H1 (cell line): ENCODE measurements around the gene FSCN2. TPM values are rescaled to one million over a fixed set of nuclear protein-coding genes. Genes with fewer than 3 reads are reported as not detected.

Experiments
- CHD2 ChIP-seq: IDR thresholded peaks from 2 replicates; pipeline ENCODE4 v1.6.1; 2012; ENCODE audit warnings: low read length, improper control_type of control experiment
- E2F6 ChIP-seq: IDR thresholded peaks from 2 replicates; pipeline ENCODE4 v1.6.1; 2012; ENCODE audit warnings: inconsistent platforms
- EGR1 ChIP-seq: IDR thresholded peaks from 2 replicates; pipeline ENCODE4 v1.6.1; 2011; ENCODE audit warnings: low read depth, low read length, borderline replicate concordance
- GABPA ChIP-seq: IDR thresholded peaks from 2 replicates; pipeline ENCODE4 v1.6.1; 2011; ENCODE audit warnings: mild to moderate bottlenecking, low read length, moderate library complexity, borderline replicate concordance; ENCODE audit not compliant: insufficient read depth
- RBBP5 ChIP-seq: IDR thresholded peaks from 2 replicates; pipeline ENCODE4 v1.7.1; 2012; ENCODE audit warnings: low read depth, mild to moderate bottlenecking, inconsistent platforms, low read length, moderate library complexity, borderline replicate concordance
- SP2 ChIP-seq: IDR thresholded peaks from 2 replicates; pipeline ENCODE4 v1.6.1; 2012; ENCODE audit warnings: mild to moderate bottlenecking, low read length, inconsistent platforms
- polyA plus RNA-seq, 7 experiments: library from polyadenylated mRNA; depleted of rRNA in 3 of 7; stranded (reverse) in 5 of 7; unstranded in 2 of 7; fragments of >200 nt in 5 of 7; fragments of 200-250 nt in 2 of 7; gene quantifications; 1 replicate in 5 of 7; 2 replicates in 1 of 7; 4 replicates in 1 of 7; pipeline versions ENCODE4 v1.2.1 to v1.2.3, GENCODE V29; 2011 to 2013; ENCODE audit warnings: missing spikeins in 2 of 7, mixed read lengths in 2 of 7
- total RNA-seq: library from RNA; stranded (reverse); fragmentation: NEBNext Ultra II Directional; extraction: Animal tissue kit (Norgen Biotek cat#: 25700); gene quantifications from 2 replicates; pipeline ENCODE4 v1.2.1, GENCODE V29; 2021
- TF ChIP-seq, protein P1 (sequence below): IDR thresholded peaks from 2 replicates; pipeline ENCODE4 v1.6.1; 2011; ENCODE audit warnings: low read length, improper control_type of control experiment

The FSCN2 gene
- total and polyA plus RNA-seq, 2 of the 8 experiments (the other 6 are each of a cell fraction or from before 2014, with no cell fraction given) = 0.18 to 0.30 TPM

- TF ChIP-seq E2F6 = peak; percentile 76
- TF ChIP-seq RBBP5 = 0 out of 2 replicates have a peak, but pooled peaks have one; percentile 13
- peak; percentile 11; the same call in 1 of the 2 replicates for TF ChIP-seq SP2
- peak; percentile 70 for TF ChIP-seq CHD2
- peak; percentile 12; the same call in 1 of the 2 replicates for TF ChIP-seq EGR1
- TF ChIP-seq, protein P1, sequence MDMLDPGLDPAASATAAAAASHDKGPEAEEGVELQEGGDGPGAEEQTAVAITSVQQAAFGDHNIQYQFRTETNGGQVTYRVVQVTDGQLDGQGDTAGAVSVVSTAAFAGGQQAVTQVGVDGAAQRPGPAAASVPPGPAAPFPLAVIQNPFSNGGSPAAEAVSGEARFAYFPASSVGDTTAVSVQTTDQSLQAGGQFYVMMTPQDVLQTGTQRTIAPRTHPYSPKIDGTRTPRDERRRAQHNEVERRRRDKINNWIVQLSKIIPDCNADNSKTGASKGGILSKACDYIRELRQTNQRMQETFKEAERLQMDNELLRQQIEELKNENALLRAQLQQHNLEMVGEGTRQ = peak; percentile 38
- 0 out of 2 replicates have a peak, but pooled peaks have one; percentile 12 for TF ChIP-seq GABPA
Measured at GRCh38 chr17:81481073-81481799, 46.9 kb upstream of the FSCN2 start (continued).
